HG03432 (cell line): ENCODE data around the gene DVL2.
"Not testable (repeated sequence)": the region's sequence is repeated elsewhere in the genome, so short reads cannot be mapped to it uniquely, and the experiment has no call there.

Experiments
- ATAC-seq: cut with Tn5 transposase; IDR thresholded peaks from one replicate; pipeline ENCODE4 v1.9.1; 2021; ENCODE audit warnings: mild to moderate bottlenecking, moderate library complexity; ENCODE audit not compliant: unreplicated experiment

Gene DVL2

GRCh38 chr17:7256766-7257456, 22.6 kb upstream of the DVL2 start:
- no peak for ATAC-seq

- ATAC-seq = no peak
These were observed 20.2 kb upstream of the DVL2 start for GRCh38 chr17:7254511-7254910.

GRCh38 chr17:7253082-7253481, 18.8 kb upstream of the DVL2 start:
- ATAC-seq = no peak

- peak; percentile 61 for ATAC-seq
These were observed 18.1 kb upstream of the DVL2 start, which contains the start of gene ELP5 for GRCh38 chr17:7252176-7253043. Gene ELP5, plus strand, starts transcription at chr17:7252215. Its CDS starts 336 bp downstream, at chr17:7252551.

GRCh38 chr17:7251661-7252175, 17.4 kb upstream of the DVL2 start, which contains the start of gene CTDNEP1:
Gene CTDNEP1, minus strand, starts transcription at chr17:7251734. Its CDS starts 438 bp downstream, at chr17:7251296.
- peak; percentile 78 for ATAC-seq

GRCh38 chr17:7250695-7251627, 16.6 kb upstream of the DVL2 start:
- no peak for ATAC-seq

GRCh38 chr17:7249830-7250229, 15.5 kb upstream of the DVL2 start:
- no peak for ATAC-seq

GRCh38 chr17:7249214-7249613, 14.9 kb upstream of the DVL2 start:
- ATAC-seq = no peak

- no peak for ATAC-seq
These were observed 14.5 kb upstream of the DVL2 start for GRCh38 chr17:7248796-7249195.

- ATAC-seq = no peak
These were observed 12.5 kb upstream of the DVL2 start for GRCh38 chr17:7246779-7247178.

- ATAC-seq = not testable (repeated sequence)
These were observed 9.5 kb upstream of the DVL2 start for GRCh38 chr17:7243838-7244237.

GRCh38 chr17:7243453-7243729, 9.1 kb upstream of the DVL2 start:
- no peak for ATAC-seq

- peak; percentile 45 for ATAC-seq
These were observed 8.6 kb upstream of the DVL2 start for GRCh38 chr17:7242717-7243452.

GRCh38 chr17:7241783-7242716, 7.7 kb upstream of the DVL2 start, which contains the start of gene GABARAP:
Gene GABARAP, minus strand, starts transcription at chr17:7242449. Its CDS starts 119 bp downstream, at chr17:7242330.
- peak; percentile 26 for ATAC-seq

- ATAC-seq = no peak
These were observed 6.9 kb upstream of the DVL2 start for GRCh38 chr17:7241090-7241733.

- no peak for ATAC-seq
These were observed 6.1 kb upstream of the DVL2 start for GRCh38 chr17:7240375-7240774.

GRCh38 chr17:7239091-7240027, 5.0 kb upstream of the DVL2 start, which contains the start of gene PHF23:
Gene PHF23, minus strand, starts transcription at chr17:7239457. Its CDS starts 178 bp downstream, at chr17:7239279.
- ATAC-seq = peak; percentile 41
